OCI-LY7 (cell line): ENCODE measurements around the gene ART4.

Experiments
- CTCF ChIP-seq: fragments of 200-600 bp; sonication (generic); conservative IDR thresholded peaks from 2 replicates; pipeline ENCODE4 v1.5.1; 2014; ENCODE audit warnings: mild to moderate bottlenecking, antibody characterized with exemption, low read length, moderate library complexity, mixed read lengths
- EZH2phosphoT487 ChIP-seq: fragments of 200-600 bp; sonication (generic); IDR thresholded peaks from 2 replicates; pipeline ENCODE4 v1.6.1; 2018; ENCODE audit warnings: low read depth, borderline replicate concordance, mild to moderate bottlenecking, mixed run types, antibody characterized with exemption, low read length, moderate library complexity, mixed read lengths

DNA sequence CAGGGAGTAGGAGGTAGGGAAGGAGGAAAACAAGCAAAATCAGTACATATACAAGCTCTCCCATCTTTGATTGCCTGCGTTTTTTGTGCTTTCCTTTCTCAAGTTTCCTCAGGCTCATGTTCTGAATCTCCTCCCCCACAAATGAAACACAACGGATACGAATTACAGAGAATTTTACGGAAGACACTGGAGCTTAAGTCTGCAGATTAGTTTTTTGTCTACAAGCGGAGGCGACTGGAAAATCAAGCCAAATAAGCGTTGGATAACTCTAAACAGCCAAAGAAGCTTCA, 40.7 kb downstream of the ART4 start:
- TF ChIP-seq CTCF (no peak), EZH2phosphoT487 (no peak)
